KOPT-K1 (cell line): ENCODE measurements around the gene TMEM63A.

Source experiments
- H3K27ac ChIP-seq: fragments of 200-600 bp; sonication (generic); 2 replicates; pipeline ENCODE4 v1.5.1; 2016; ENCODE audit warnings: antibody characterized with exemption, mild to moderate bottlenecking, low read depth, low read length; ENCODE audit not compliant: poor library complexity, severe bottlenecking
- H3K36me3 ChIP-seq: fragments of 200-600 bp; sonication (generic); 2 replicates; pipeline ENCODE4 v1.5.1; 2017; ENCODE audit warnings: antibody characterized with exemption, mild to moderate bottlenecking, low read length, moderate library complexity; ENCODE audit not compliant: insufficient read depth
- H3K9me3 ChIP-seq: fragments of 200-600 bp; sonication (generic); 2 replicates; pipeline ENCODE4 v1.5.1; 2017; ENCODE audit warnings: antibody characterized with exemption, low read length, mild to moderate bottlenecking; ENCODE audit not compliant: insufficient read depth, poor library complexity, severe bottlenecking

Gene TMEM63A

GRCh38 chr1:225881081-225881958, 860 bp downstream of the TMEM63A start:
- no peaks in the 10 kb centered on the region for H3K9me3 ChIP-seq
- peaks cover 17% of the 10 kb centered on the region for H3K36me3 ChIP-seq
- peak overlapping the region; percentile 85 for H3K27ac ChIP-seq

GRCh38 chr1:225880636-225881035, 1.5 kb downstream of the TMEM63A start:
- peak overlapping the region; percentile 85 for H3K27ac ChIP-seq

DNA sequence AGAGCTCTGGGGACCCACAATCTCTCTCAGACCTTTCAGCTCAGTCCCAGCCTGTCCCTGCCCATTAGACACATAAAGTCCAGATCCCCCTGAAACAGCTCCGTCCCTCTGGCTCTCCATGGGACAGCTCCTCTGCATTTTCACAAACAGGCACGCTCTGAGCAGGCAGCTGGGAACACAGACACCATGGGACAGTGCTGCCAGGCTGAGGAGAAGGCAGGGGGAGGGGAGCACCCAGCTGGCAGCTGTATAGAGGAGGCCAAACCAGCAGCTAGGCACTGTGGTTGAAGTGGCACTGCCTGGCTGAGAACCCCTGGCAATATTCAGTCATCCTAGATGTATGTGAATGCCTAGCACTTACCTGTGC, 2.0 kb downstream of the TMEM63A start:
- H3K27ac ChIP-seq: peak overlapping the region; percentile 85
- H3K36me3 ChIP-seq: peaks cover 21% of the 10 kb centered on the region
- H3K9me3 ChIP-seq: no peaks in the 10 kb centered on the region

More at GRCh38 chr1:225880636-225881035, 1.5 kb downstream of the TMEM63A start:
- no peaks in the 10 kb centered on the region for H3K9me3 ChIP-seq
- peaks cover 21% of the 10 kb centered on the region for H3K36me3 ChIP-seq

GRCh38 chr1:225879521-225880221, 2.5 kb downstream of the TMEM63A start:
- H3K27ac ChIP-seq: peak overlapping the region; percentile 85

GRCh38 chr1:225878282-225878681, 3.9 kb downstream of the TMEM63A start:
- no peak overlapping the region for H3K27ac ChIP-seq

More at GRCh38 chr1:225879521-225880221, 2.5 kb downstream of the TMEM63A start:
- Histone ChIP-seq H3K36me3 (peaks cover 21% of the 10 kb centered on the region), H3K9me3 (no peaks in the 10 kb centered on the region)

DNA sequence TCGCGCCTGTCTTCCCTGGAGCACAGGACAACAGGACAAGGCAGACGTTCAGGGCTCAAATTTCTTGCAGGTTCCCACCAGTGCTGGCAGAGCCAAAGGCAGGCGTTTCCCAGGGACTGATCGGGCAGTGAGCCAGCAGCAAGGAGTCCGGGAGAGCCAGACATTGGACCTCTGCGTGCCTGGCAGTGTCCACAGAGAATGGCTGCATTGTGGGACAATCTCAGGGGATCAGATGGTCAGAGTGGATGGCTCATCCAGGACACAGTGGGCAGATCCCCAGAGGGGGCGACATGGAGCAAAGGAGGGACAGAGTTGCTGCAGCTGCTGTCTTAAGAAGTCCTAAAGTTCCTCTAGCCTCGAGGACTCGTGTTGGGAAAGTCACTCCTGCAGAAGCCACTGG, 4.6 kb downstream of the TMEM63A start:
- H3K36me3 ChIP-seq: peaks cover 37% of the 10 kb centered on the region
- no peak overlapping the region for H3K27ac ChIP-seq

More at GRCh38 chr1:225878282-225878681, 3.9 kb downstream of the TMEM63A start:
- H3K9me3 ChIP-seq: no peaks in the 10 kb centered on the region
- peaks cover 31% of the 10 kb centered on the region for H3K36me3 ChIP-seq

DNA sequence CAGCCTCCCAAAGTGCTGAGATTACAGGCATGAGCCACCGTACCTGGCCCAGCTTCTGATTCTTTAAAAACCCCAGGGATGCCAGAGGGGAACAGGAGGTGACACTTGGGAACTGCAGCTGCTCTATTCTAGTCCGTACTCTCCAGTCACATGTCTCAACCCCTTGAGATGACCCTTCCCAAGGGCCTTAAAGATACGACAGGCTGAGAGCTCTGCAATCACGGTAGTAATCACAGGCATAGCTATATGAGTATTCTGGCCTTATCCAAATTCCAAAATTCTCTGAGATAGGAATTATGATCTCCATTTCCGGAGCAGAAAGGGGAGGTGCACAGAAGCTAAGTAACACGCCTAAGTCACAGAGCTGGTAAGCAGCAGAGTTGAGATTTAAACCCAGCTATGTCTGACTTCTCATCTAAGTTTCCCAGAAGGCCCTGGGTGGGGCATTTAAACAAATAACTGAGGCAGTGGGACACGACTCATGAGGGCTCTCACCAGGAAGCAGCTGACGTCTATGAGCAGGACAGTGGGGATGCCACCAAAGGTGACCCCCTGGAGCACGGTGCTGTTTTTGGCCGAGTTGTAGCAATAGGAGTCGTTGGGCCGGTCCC, 5.2 kb downstream of the TMEM63A start:
- Histone ChIP-seq H3K36me3 (peaks cover 38% of the 10 kb centered on the region), H3K9me3 (no peaks in the 10 kb centered on the region), H3K27ac (no peak overlapping the region)

More for the DNA sequence above, 4.6 kb downstream of the TMEM63A start:
- H3K9me3 ChIP-seq: no peaks in the 10 kb centered on the region

GRCh38 chr1:225875044-225875815, 7.0 kb downstream of the TMEM63A start:
- no peaks in the 10 kb centered on the region for H3K9me3 ChIP-seq
- H3K27ac ChIP-seq: peak overlapping the region; percentile 25
- H3K36me3 ChIP-seq: peaks cover 56% of the 10 kb centered on the region

DNA sequence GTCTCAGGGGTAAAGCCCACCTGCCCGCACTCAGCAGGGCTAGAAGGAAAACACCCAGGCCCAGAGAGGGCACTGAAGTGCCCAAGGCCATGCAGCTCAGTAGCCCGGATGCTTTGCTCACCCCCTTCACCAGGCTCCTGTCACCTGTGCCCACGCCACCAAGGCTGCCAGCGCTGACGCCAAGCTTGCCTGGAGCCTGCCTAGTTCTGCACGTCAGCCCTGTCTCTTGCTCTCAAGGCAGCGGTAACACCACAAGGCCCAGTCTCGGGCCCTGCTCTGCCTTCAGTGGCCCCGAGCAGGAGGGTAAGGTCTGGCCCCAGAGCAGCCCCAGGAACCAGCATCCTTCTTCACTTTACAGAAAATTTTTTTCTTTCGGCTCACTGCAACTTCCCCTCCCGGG, 7.7 kb downstream of the TMEM63A start:
- no peak overlapping the region for H3K27ac ChIP-seq
- H3K9me3 ChIP-seq: no peaks in the 10 kb centered on the region
- peaks cover 57% of the 10 kb centered on the region for H3K36me3 ChIP-seq

- no peaks in the 10 kb centered on the region for H3K9me3 ChIP-seq
- H3K27ac ChIP-seq: no peak overlapping the region
- peaks cover 63% of the 10 kb centered on the region for H3K36me3 ChIP-seq
Observed at GRCh38 chr1:225873281-225873850, 8.8 kb downstream of the TMEM63A start.

DNA sequence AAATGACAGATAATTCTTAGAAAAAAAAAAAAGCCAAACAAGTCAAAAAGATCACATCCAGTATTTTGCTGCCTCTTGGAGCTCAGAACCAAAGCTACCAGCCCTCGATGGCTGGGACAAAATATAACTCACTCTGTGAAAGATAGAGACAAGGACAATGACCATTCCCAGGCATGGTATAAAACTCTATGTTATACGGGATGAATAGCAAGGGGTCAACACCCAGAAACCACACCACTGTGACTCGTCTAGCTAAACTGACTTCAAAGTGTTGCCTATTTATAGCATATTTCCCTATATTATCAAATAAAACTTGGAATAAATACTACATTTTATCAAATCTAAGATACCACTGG, 10.1 kb downstream of the TMEM63A start:
- no peak overlapping the region for H3K27ac ChIP-seq
- peaks cover 66% of the 10 kb centered on the region for H3K36me3 ChIP-seq
- no peaks in the 10 kb centered on the region for H3K9me3 ChIP-seq

DNA sequence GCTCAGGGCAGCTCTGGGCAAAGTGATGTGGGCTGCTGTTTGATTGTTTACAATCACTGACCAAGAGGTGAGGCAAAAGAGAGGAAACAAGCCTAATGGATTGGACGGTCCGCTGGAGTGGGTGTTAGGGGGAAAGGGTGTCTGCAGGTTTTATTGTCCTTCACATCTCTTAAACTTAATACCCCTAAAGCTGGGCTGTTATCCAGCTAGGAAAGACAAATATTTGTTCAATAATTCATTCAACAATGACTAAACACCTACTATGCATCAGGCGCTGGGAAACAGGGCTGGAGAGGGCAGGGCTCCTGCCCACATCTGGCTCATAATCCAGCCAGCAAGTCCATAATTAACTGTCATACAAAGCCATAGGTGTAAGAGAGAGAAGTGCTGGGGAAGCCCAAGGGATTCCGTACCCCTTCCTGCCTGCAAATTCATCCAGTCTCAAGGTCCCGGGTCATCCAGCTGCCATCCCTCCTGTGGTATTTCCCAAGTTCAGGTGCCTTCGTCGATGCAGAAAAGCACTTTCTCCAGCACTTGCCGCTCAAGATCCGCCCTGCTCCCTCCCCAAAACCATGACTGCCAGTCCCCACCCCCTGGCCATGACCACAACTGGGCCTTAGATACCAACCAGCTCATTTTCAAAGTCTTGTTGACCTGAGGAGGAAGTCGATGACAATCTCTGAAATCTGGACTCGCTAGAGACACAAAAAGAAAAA, 10.7 kb downstream of the TMEM63A start:
- H3K36me3 ChIP-seq: peaks cover 65% of the 10 kb centered on the region
- no peaks in the 10 kb centered on the region for H3K9me3 ChIP-seq
- H3K27ac ChIP-seq: no peak overlapping the region

DNA sequence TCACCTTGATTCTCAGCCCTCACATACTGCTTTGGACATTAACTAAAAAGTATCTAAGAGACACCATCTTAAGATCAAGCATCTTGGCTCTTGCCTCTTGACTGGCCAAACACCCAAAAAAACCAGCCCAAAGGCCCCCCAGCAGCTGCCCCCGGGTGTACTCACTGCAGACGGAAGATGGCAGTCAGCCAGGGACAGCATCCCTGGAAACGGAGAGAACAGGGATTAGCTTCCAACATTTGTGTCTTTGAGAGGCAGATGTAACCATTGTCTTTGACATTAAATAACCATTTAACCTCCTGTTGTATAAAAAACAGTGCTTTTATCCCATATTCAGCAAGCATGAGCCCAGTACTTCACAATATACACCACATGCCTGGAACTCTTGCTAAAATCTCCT, 11.3 kb downstream of the TMEM63A start:
- H3K36me3 ChIP-seq: peaks cover 62% of the 10 kb centered on the region

More for the DNA sequence above, 11.3 kb downstream of the TMEM63A start:
- H3K9me3 ChIP-seq: no peaks in the 10 kb centered on the region
- no peak overlapping the region for H3K27ac ChIP-seq
